ENCODE data around the gene FAM83B.
"Not testable (repeated sequence)": the region's sequence is repeated elsewhere in the genome, so short reads cannot be mapped to it uniquely, and the experiment has no call there.

Gene FAM83B

GRCh38 chr6:54864272-54864671 is 17.7 kb downstream of the FAM83B start:
- no peak for DNase-seq

- no peak for DNase-seq
Measured at GRCh38 chr6:54865091-54865631, 18.6 kb downstream of the FAM83B start.

DNA sequence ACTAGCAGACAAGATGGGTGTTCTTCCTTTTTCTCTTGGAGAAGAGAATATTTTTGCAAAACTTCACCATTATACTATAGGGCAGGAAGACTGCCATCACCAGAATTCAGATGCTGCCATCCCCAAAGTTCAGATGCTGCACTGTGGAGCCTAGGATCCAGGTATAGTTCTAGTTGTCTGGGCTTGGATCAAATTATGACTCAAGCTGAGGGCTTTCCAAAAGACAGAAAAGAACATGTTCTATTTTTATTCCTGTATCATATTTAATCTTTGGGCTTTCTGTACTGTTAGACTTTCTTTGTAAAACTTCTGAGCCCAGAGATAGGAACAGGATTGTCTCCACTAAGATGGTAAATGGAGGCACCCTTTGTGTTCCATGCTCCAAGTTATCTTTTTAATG is 22.0 kb downstream of the FAM83B start:
- DNase-seq, result no peak

DNA sequence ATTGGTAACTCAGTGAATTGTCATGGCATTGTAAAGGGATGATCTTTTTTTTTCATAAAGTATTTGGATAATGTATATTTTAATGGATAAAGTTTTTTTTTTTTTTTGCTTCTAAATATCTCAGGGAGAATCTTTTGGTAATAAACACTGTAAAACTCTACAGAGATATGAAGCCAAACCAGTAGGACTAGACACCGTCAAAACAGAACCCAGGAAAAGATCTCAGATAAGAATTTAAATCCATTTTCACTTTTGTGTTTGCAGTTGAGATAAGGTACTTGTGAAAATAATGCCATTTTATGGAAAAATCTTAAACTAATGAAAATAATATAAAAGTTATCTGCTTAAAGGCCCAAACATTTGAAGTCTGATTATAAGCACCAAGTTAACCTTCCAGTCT is 27.0 kb downstream of the FAM83B start:
- DNase-seq, result no peak

- no peak for DNase-seq
Measured at GRCh38 chr6:54874349-54875048, 27.9 kb downstream of the FAM83B start.

DNA sequence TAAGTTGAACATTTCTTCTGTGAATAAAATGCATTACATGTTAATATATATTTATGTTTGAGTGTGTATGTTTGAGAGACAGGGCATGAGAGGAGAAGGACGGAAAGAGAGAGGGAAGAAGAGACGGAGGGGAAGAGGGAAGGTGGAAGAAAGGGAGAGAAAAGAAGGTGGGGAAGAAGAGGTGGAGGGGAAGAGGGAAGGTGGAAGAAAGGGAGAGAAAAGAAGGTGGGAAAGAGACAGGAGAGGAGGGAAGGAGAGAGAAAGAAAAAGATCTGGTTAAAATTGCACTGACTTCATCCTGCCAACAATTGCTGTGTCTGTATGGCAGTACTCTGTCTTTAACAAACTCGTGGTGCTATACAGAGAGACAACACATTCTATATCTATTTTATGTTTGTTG is 29.0 kb downstream of the FAM83B start:
- no peak for DNase-seq

GRCh38 chr6:54876365-54876764 is 29.8 kb downstream of the FAM83B start:
- no peak for DNase-seq

DNA sequence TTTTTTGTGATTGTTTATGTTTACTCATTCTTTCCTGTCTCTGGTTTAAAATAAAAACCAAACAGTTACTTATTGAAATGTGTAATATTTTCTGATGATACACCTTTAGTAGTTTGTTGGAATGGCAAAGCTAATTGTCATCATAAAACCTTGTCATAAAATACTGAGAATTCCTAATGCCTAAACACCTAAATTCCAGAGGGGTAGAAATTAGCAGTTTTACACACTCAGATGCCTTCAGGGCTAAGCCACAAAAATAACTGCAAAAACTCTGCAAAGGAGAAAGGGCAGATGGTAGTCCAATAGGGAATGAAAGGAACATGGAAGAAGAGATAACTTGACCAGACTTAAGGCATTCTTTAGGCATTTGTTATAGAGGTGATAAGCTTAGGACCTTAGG is 30.3 kb downstream of the FAM83B start:
- DNase-seq, result no peak

GRCh38 chr6:54877713-54878317 is 31.2 kb downstream of the FAM83B start:
- no peak for DNase-seq

DNA sequence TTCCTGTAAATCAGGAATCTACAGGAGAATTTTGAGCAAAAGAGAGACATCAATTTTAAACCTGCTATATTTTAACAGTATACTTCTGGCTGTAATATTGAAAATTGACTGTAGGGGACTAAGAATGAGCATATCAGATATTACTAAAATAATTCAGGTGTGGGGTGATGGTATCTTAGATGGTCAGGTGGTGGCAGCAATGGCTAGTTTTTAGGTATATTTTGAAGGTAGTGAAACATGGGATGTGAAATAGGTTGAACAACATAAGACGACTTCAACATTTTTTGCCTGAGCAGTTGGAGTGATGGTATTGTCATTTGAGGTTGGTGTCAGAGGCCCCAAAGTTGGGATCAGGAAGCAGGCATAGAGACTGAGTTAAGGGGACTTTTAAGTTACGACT is 32.1 kb downstream of the FAM83B start:
- DNase-seq, result no peak

DNA sequence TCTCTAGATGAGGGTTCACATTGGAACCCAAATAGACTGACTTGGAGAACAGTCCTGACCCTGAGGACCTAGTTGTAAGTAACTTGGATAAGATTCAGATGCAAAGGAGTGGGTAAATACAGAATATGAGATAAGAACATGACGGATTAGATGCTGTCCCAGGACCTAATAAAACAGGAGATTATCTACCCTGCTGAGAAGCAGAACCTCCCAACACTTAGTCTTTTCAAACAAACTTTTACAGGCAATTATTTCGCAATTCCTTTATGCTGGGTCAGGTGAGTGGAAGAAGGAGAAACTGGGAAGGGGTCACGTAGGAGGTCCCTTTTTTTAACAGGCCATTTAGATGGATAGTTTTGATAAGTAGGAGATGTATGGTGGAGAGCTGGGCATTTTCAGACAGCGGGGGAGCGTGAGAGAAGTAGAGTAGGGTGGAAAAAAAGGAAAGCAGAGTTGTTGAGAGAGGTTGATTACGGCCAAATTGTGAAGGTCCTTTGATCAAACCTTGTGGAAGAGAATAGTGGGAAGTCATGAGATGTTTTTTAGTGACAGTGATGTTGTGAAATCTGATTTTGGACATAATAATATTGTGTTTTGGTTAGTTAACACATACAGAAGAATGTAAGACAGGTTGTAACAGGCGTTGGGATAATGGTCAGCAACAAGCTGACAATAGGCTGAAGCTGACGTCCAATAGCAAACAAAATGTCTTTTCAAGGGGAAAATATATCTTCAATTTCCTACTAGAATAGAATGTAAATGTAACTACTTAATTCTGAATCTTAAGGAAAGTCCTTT is 32.8 kb downstream of the FAM83B start:
- no peak for DNase-seq

DNA sequence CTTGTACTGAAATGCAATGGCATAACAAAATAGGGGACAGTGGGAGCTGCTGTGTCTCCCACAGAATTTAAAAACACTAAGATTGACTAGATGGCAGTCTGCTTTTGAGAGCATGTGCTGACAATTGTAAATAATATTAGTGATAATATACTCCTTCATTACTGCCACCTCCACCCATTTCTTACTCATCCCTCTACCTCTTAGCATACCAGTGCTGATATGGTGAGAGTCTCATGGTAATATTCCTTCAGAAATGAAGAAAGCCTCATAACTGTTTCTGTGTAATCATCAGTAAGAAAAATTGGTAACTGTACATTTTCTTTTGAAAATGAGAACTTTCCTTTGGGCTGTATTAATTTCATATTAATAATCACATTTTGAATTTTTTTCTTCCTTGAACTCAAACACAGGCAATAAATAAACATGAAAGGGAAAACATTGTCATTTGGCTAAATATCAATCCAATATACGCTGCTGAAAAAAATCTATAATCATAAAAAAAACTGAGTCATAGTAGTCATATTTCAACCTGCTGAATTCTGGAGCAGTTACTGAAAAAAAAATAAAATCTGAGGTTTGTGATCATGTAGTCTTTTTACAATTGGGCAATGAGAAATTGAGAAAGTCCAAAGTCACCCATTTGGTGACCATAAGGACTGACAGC is 34.6 kb downstream of the FAM83B start:
- DNase-seq, result no peak

DNA sequence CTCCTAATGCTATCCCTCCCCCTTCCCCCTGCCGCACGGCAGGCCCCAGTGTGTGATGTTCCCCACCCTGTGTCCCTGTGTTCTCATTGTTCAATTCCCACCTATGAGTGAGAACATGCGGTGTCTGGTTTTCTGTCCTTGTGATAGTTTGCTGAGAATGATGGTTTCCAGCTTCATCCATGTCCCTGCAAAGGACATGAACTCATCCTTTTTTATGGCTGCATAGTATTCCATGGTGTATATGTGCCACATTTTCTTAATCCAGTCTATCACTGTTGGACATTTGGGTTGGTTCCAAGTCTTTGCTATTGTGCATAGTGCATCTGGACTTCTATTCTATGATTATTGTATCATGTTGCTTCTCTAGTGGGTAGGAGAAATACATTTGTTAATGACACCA is 35.3 kb downstream of the FAM83B start:
- not testable (repeated sequence) for DNase-seq

GRCh38 chr6:54886932-54887584 is 40.5 kb downstream of the FAM83B start:
- no peak for DNase-seq

GRCh38 chr6:54891536-54891935 is 45.0 kb downstream of the FAM83B start:
- no peak for DNase-seq

DNA sequence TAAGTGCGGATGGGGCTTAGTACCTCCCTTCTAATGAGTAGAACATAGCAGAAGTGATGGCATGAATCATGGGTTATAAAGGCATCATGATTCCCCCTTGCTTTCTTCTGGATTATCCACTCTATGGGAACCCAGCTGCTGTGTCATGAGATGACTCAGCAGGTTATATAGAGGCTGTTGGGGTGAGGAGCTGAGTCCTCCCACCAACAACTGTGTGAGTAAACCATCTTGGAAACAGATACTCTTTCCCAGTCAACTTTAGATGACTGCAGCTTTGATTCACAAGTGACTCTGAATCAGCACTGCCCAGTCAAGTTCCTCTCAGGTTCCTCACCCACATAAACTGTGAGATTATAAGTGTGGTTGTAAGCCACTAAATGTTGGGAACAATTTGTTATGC is 46.3 kb downstream of the FAM83B start:
- DNase-seq, result no peak

GRCh38 chr6:54893818-54894217 is 47.2 kb downstream of the FAM83B start:
- no peak for DNase-seq

DNA sequence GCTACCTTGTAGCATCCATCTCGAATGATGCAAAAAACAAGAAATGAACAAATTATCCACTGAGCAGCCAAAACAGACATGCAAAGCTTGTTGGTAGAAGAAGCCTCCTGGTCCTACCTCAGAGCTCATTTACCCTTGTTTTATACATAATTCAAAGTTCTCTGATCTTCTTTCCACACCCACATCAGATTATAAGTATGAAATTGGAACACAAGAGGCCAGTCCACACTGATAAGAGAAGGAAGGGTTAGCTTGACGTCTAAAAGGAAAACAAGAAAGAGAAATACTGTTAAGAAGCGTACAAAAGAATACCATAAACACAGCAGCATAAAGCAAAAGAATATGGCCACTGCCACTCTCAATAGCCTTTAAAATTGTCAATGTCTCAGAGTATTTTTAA is 49.7 kb downstream of the FAM83B start:
- DNase-seq, result no peak

- no peak for DNase-seq
Measured at GRCh38 chr6:54897462-54898189, 51.1 kb downstream of the FAM83B start.

- DNase-seq, result no peak
Measured at GRCh38 chr6:54898767-54899166, 52.2 kb downstream of the FAM83B start.

GRCh38 chr6:54899442-54899841 is 52.9 kb downstream of the FAM83B start:
- DNase-seq, result no peak

- DNase-seq, result no peak
Measured at GRCh38 chr6:54899986-54900385, 53.4 kb downstream of the FAM83B start.
